Smooth muscle cell (in vitro differentiated cells): Measurements from ENCODE around the gene ZRANB2. TPM values are rescaled to one million over a fixed set of nuclear protein-coding genes. Genes with fewer than 3 reads are reported as not detected.

Experiments used
- DNase-seq: peaks from one replicate; lab custom pipeline; 2025; ENCODE audit not compliant: unreplicated experiment; lab: John Stamatoyannopoulos, UW
- H2AFZ ChIP-seq: fragments of 200-600 bp; sonication (generic); 2 replicates; pipeline ENCODE4 v1.6.0; 2016; ENCODE audit warnings: antibody characterized with exemption, low read depth, mild to moderate bottlenecking
- H3F3A ChIP-seq: fragments of 200-600 bp; sonication (generic); 2 replicates; pipeline ENCODE4 v1.6.0; 2017; ENCODE audit warnings: antibody characterized with exemption, low read depth
- H3K27ac ChIP-seq: fragments of 200-600 bp; sonication (generic); 2 replicates; pipeline ENCODE4 v1.5.1; 2016; ENCODE audit warnings: low read depth, mild to moderate bottlenecking
- H3K27me3 ChIP-seq: fragments of 200-600 bp; sonication (generic); 2 replicates; pipeline ENCODE4 v1.6.1; 2016; ENCODE audit warnings: low read depth, mild to moderate bottlenecking
- H3K36me3 ChIP-seq: fragments of 200-600 bp; sonication (generic); 2 replicates; pipeline ENCODE4 v1.5.1; 2016; ENCODE audit warnings: low read depth
- H3K4me1 ChIP-seq: fragments of 200-600 bp; sonication (generic); 2 replicates; pipeline ENCODE4 v1.5.1; 2016; ENCODE audit warnings: low read depth
- H3K4me2 ChIP-seq: fragments of 200-600 bp; sonication (generic); 2 replicates; pipeline ENCODE4 v1.6.0; 2016; ENCODE audit warnings: mild to moderate bottlenecking
- H3K4me3 ChIP-seq: fragments of 200-600 bp; sonication (generic); 2 replicates; pipeline ENCODE4 v1.5.1; 2016; ENCODE audit warnings: mild to moderate bottlenecking
- H3K79me2 ChIP-seq: fragments of 200-600 bp; sonication (generic); 2 replicates; pipeline ENCODE4 v1.6.0; 2016; ENCODE audit warnings: low read depth, mild to moderate bottlenecking
- H3K9ac ChIP-seq: fragments of 200-600 bp; sonication (generic); 2 replicates; pipeline ENCODE4 v1.6.0; 2016; ENCODE audit warnings: low read depth
- H3K9me3 ChIP-seq: fragments of 200-600 bp; sonication (generic); replicated peaks from 2 replicates; pipeline ENCODE4 v1.5.1; 2016; ENCODE audit warnings: low read depth
- H4K20me1 ChIP-seq: fragments of 200-600 bp; sonication (generic); 2 replicates; pipeline ENCODE4 v1.6.0; 2016; ENCODE audit warnings: low read depth
- CTCF ChIP-seq: fragments of 200-600 bp; sonication (generic); IDR thresholded peaks from 2 replicates; pipeline ENCODE4 v1.5.1; 2017; ENCODE audit warnings: borderline replicate concordance, mild to moderate bottlenecking, antibody characterized with exemption; ENCODE audit not compliant: insufficient read depth, poor library complexity, severe bottlenecking
- WGBS: methylation state at CpG from one replicate; pipeline ENCODE4 v1.1.7; 2016; ENCODE audit warnings: low lambda C conversion rate; 5-methylcytosine and 5-hydroxymethylcytosine counted together
- polyA plus RNA-seq: library from polyadenylated mRNA; unstranded; fragments of >200 nt; fragmentation: Nextera tagmentation; extraction: Ambion mirVana; gene quantifications from 2 replicates; pipeline ENCODE4 v1.2.1, GENCODE V29; 2016
- total RNA-seq: library from RNA; depleted of rRNA; stranded (reverse); fragments of >200 nt; gene quantifications from 2 replicates; pipeline ENCODE4 v1.2.3, GENCODE V29; 2014

Gene ZRANB2
- total and polyA plus RNA-seq, 2 experiments from 2014 or later, result 45.5 to 77.0 TPM

GRCh38 chr1:71038942-71039341, 41.9 kb downstream of the ZRANB2 start:
- WGBS, result 77% methylated on average over 2 of the region's 2 CpGs
- H3K79me2 ChIP-seq, result no peaks in the 10 kb centered on the region
- no peaks in the 10 kb centered on the region for H3K27me3 ChIP-seq
- no peaks in the 10 kb centered on the region for H3K9me3 ChIP-seq
- H4K20me1 ChIP-seq, result no peaks in the 10 kb centered on the region
- H3K4me1 ChIP-seq, result no peaks in the 10 kb centered on the region
- H3K27ac ChIP-seq, result no peak overlapping the region
- DNase-seq, result no peak
- no peak overlapping the region for H2AFZ ChIP-seq
- H3K4me3 ChIP-seq, result no peak overlapping the region
- no peak overlapping the region for H3K9ac ChIP-seq
- no peaks in the 10 kb centered on the region for H3F3A ChIP-seq
- no peak for TF ChIP-seq CTCF
- no peaks in the 10 kb centered on the region for H3K36me3 ChIP-seq
- no peak overlapping the region for H3K4me2 ChIP-seq

- DNase-seq, result no peak
- Histone ChIP-seq H3K4me2 (no peak overlapping the region), H3K36me3 (no peaks in the 10 kb centered on the region), H3K27me3 (no peaks in the 10 kb centered on the region), H3K4me3 (no peak overlapping the region), H3K4me1 (no peaks in the 10 kb centered on the region), H3F3A (no peaks in the 10 kb centered on the region), H2AFZ (no peak overlapping the region), H3K9ac (no peak overlapping the region), H3K27ac (no peak overlapping the region), H3K9me3 (no peaks in the 10 kb centered on the region), H3K79me2 (no peaks in the 10 kb centered on the region), H4K20me1 (no peaks in the 10 kb centered on the region)
- TF ChIP-seq CTCF, result no peak
- WGBS, result 86% methylated on average over 2 of the region's 2 CpGs
Observed at GRCh38 chr1:71037829-71038620, 42.8 kb downstream of the ZRANB2 start.

GRCh38 chr1:71037066-71037465, 43.8 kb downstream of the ZRANB2 start:
- Histone ChIP-seq H4K20me1 (no peaks in the 10 kb centered on the region), H3K4me1 (no peaks in the 10 kb centered on the region), H3K9me3 (no peaks in the 10 kb centered on the region), H3K4me3 (no peak overlapping the region), H3K27me3 (no peaks in the 10 kb centered on the region), H3K27ac (no peak overlapping the region), H3F3A (no peaks in the 10 kb centered on the region), H3K9ac (no peak overlapping the region), H2AFZ (no peak overlapping the region), H3K4me2 (no peak overlapping the region), H3K79me2 (no peaks in the 10 kb centered on the region), H3K36me3 (no peaks in the 10 kb centered on the region)
- no peak for TF ChIP-seq CTCF
- WGBS, result 91% methylated on average over 9 of the region's 9 CpGs
- DNase-seq, result no peak

- Histone ChIP-seq H3K9ac (no peak overlapping the region), H3K36me3 (no peaks in the 10 kb centered on the region), H3K4me3 (no peak overlapping the region), H3K9me3 (no peaks in the 10 kb centered on the region), H3K27me3 (no peaks in the 10 kb centered on the region), H3K4me1 (no peaks in the 10 kb centered on the region), H3K79me2 (no peaks in the 10 kb centered on the region), H4K20me1 (no peaks in the 10 kb centered on the region), H2AFZ (no peak overlapping the region), H3K4me2 (no peak overlapping the region), H3F3A (no peaks in the 10 kb centered on the region), H3K27ac (no peak overlapping the region)
- 94% methylated on average over 1 of the region's 1 CpG for WGBS
- no peak for DNase-seq
- no peak for TF ChIP-seq CTCF
Observed at GRCh38 chr1:71033136-71033535, 47.7 kb downstream of the ZRANB2 start.
